ENCODE measurements around the gene BAX. TPM values are rescaled to one million over a fixed set of nuclear protein-coding genes. Genes with fewer than 3 reads are reported as not detected.
A peak's percentile ranks its signal among the peaks of the same experiment; 100 is the strongest.

BAX gene
- polyA plus RNA-seq, 1 donor (not counting 4 experiments of a cell fraction or from before 2014, with no cell fraction given), result 113 TPM

- Histone ChIP-seq H3K9ac (ENCODE audit: control insufficient read depth, extremely low read depth, insufficient read depth, low read length) (peak overlapping the region; percentile 63), H3K9me1 (ENCODE audit: control insufficient read depth, extremely low read depth, insufficient read depth, low read length) (peaks cover 4% of the 10 kb centered on the region), H3K79me2 (ENCODE audit: control insufficient read depth, insufficient read depth, low read length) (peaks cover 7% of the 10 kb centered on the region), H2AFZ (ENCODE audit: control insufficient read depth, low read length) (no peak overlapping the region), H3K9me3 (ENCODE audit: control insufficient read depth, low read depth, low read length) (no peaks in the 10 kb centered on the region), H3K4me3 (ENCODE audit: control insufficient read depth in 2 of 3, extremely low read depth in 1 of 3, insufficient read depth in 2 of 3, low read depth in 1 of 3, low read length in 3 of 3) (peak overlapping the region in 1 of 3 experiments; percentile 23), H3K36me3 (ENCODE audit: control insufficient read depth in 2 of 2, extremely low read depth in 1 of 2, insufficient read depth in 2 of 2, low read length in 2 of 2) (peaks cover 3 to 6% of the 10 kb centered on the region in 2 experiments), H3K27me3 (ENCODE audit: control insufficient read depth, extremely low read depth, insufficient read depth, low read length) (no peaks in the 10 kb centered on the region), H4K20me1 (ENCODE audit: control insufficient read depth, extremely low read depth, insufficient read depth, low read length) (peaks cover 6% of the 10 kb centered on the region), H3K4me1 (ENCODE audit: control insufficient read depth, extremely low read depth, insufficient read depth, low read length) (peaks cover 32% of the 10 kb centered on the region), H3K4me2 (ENCODE audit: control insufficient read depth, extremely low read depth, insufficient read depth, low read depth, low read length) (peak overlapping the region; percentile 98), H3K27ac (ENCODE audit: control insufficient read depth, insufficient read depth, low read length) (peak overlapping the region; percentile 79)
- DNase-seq (ENCODE audit: low read depth, low spot score), result no peak
- no peak for FAIRE-seq
- dilution Hi-C loops (cut with MboI; ENCODE audit: extremely low pct_ligation_motif_present, low sequenced_read_pairs), result no loop called here
- TF ChIP-seq CTCF (optimal IDR thresholded peaks at IDR 0.05 in 1 of 3, IDR thresholded peaks at IDR 0.05 in 1 of 3, conservative IDR thresholded peaks at IDR 0.05 in 1 of 3; ENCODE audit: extremely low read depth in 1 of 3, insufficient read depth in 2 of 3, low read length in 3 of 3) (no peak), EZH2 (IDR thresholded peaks at IDR 0.05; ENCODE audit: low read length) (no peak)
Measured at GRCh38 chr19:48963371-48964204, 8.9 kb downstream of the BAX start.

- peak; percentile 29 for FAIRE-seq
- H3K9ac ChIP-seq (ENCODE audit: control insufficient read depth, extremely low read depth, insufficient read depth, low read length), result peak overlapping the region; percentile 63
- peaks cover 32% of the 10 kb centered on the region for H3K4me1 ChIP-seq (ENCODE audit: control insufficient read depth, extremely low read depth, insufficient read depth, low read length)
Measured at GRCh38 chr19:48964205-48965039, 9.7 kb downstream of the BAX start.

More at GRCh38 chr19:48964205-48965039, 9.7 kb downstream of the BAX start:
- TF ChIP-seq CTCF (optimal IDR thresholded peaks at IDR 0.05 in 1 of 3, IDR thresholded peaks at IDR 0.05 in 1 of 3, conservative IDR thresholded peaks at IDR 0.05 in 1 of 3; ENCODE audit: extremely low read depth in 1 of 3, insufficient read depth in 2 of 3, low read length in 3 of 3), result no peak
- TF ChIP-seq EZH2 (IDR thresholded peaks at IDR 0.05; ENCODE audit: low read length), result no peak
- peak overlapping the region; percentile 98 for H3K4me2 ChIP-seq (ENCODE audit: control insufficient read depth, extremely low read depth, insufficient read depth, low read depth, low read length)
- H3K27me3 ChIP-seq (ENCODE audit: control insufficient read depth, extremely low read depth, insufficient read depth, low read length), result no peaks in the 10 kb centered on the region
- H3K36me3 ChIP-seq (ENCODE audit: control insufficient read depth in 2 of 2, extremely low read depth in 1 of 2, insufficient read depth in 2 of 2, low read length in 2 of 2), result peaks cover 4 to 13% of the 10 kb centered on the region in 2 experiments
- peak overlapping the region; percentile 13 for H2AFZ ChIP-seq (ENCODE audit: control insufficient read depth, low read length)
- DNase-seq (ENCODE audit: low read depth, low spot score), result no peak
- H3K4me3 ChIP-seq (ENCODE audit: control insufficient read depth in 2 of 3, extremely low read depth in 1 of 3, insufficient read depth in 2 of 3, low read depth in 1 of 3, low read length in 3 of 3), result peak overlapping the region in 2 of 3 experiments; percentile 32 to 59
- H3K27ac ChIP-seq (ENCODE audit: control insufficient read depth, insufficient read depth, low read length), result peak overlapping the region; percentile 79
- H4K20me1 ChIP-seq (ENCODE audit: control insufficient read depth, extremely low read depth, insufficient read depth, low read length), result peaks cover 6% of the 10 kb centered on the region
- dilution Hi-C loops (cut with MboI; ENCODE audit: extremely low pct_ligation_motif_present, low sequenced_read_pairs), result no loop called here
- no peaks in the 10 kb centered on the region for H3K9me3 ChIP-seq (ENCODE audit: control insufficient read depth, low read depth, low read length)
- H3K79me2 ChIP-seq (ENCODE audit: control insufficient read depth, insufficient read depth, low read length), result peaks cover 7% of the 10 kb centered on the region
- peaks cover 4% of the 10 kb centered on the region for H3K9me1 ChIP-seq (ENCODE audit: control insufficient read depth, extremely low read depth, insufficient read depth, low read length)

Data from keratinocyte (primary cell).